ENCODE results near the gene FRAT2. TPM values are rescaled to one million over a fixed set of nuclear protein-coding genes. Genes with fewer than 3 reads are reported as not detected.

FRAT2 gene
- total and polyA plus RNA-seq, 2 of the 13 experiments (the other 11 are each of a cell fraction or from before 2014, with no cell fraction given) = 7.2 to 14.1 TPM

GRCh38 chr10:97336942-97337831 is 2.7 kb upstream of the FRAT2 start:
- FAIRE-seq (no peak), ATAC-seq (no peak), DNase-seq (ENCODE audit: low spot score) (no peak)
- TF ChIP-seq, protein P1, sequence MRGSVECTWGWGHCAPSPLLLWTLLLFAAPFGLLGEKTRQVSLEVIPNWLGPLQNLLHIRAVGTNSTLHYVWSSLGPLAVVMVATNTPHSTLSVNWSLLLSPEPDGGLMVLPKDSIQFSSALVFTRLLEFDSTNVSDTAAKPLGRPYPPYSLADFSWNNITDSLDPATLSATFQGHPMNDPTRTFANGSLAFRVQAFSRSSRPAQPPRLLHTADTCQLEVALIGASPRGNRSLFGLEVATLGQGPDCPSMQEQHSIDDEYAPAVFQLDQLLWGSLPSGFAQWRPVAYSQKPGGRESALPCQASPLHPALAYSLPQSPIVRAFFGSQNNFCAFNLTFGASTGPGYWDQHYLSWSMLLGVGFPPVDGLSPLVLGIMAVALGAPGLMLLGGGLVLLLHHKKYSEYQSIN (CRISPR knock-in tag; IDR thresholded peaks at IDR 0.05; ENCODE audit: borderline replicate concordance) = no peak
- no peak for TF ChIP-seq FOXP1 (IDR thresholded peaks at IDR 0.05)
- 0 out of 2 replicates have a peak, but pooled peaks have one; percentile 14 for TF ChIP-seq FOXP1 (CRISPR knock-in tag; IDR thresholded peaks at IDR 0.05)
- BruUV-seq (replicated peaks) = no TSS peak
- intact Hi-C loops (cut with micrococcal nuclease; ENCODE audit: unreplicated experiment) (no loop called here), in situ Hi-C loops (cut with HindIII; ENCODE audit: extremely low pct_ligation_motif_present, low pct_unique_long_range_greater_than_20kb) (no loop called here)
- no peak overlapping the region for H2AFZ ChIP-seq (ENCODE audit: low read length)
- no peaks in the 10 kb centered on the region for H4K20me1 ChIP-seq (ENCODE audit: insufficient read depth, low read length)
- H3K4me3 ChIP-seq (replicated peaks in 1 of 3; ENCODE audit: insufficient read depth in 1 of 3, low read depth in 2 of 3, low read length in 3 of 3) = no peak overlapping the region
- no peaks in the 10 kb centered on the region for H3K36me3 ChIP-seq (replicated peaks in 1 of 2; ENCODE audit: control insufficient read depth in 1 of 2, insufficient read depth in 2 of 2, low read length in 2 of 2)
- no peak overlapping the region for H3K27ac ChIP-seq (ENCODE audit: extremely low read length, insufficient read depth, low read length)
- peaks cover 19% of the 10 kb centered on the region for H3K79me2 ChIP-seq (ENCODE audit: insufficient read depth, low read length)
- H3K27me3 ChIP-seq (ENCODE audit: control insufficient read depth in 1 of 2, insufficient read depth in 2 of 2, low read length in 2 of 2) = no peaks in the 10 kb centered on the region
- H3K9ac ChIP-seq (ENCODE audit: insufficient read depth, low read depth, low read length) = peak overlapping the region; percentile 12
- peak overlapping the region; percentile 13; the same call in 1 of the 2 replicates for H3K4me2 ChIP-seq (ENCODE audit: low read depth, low read length)
- POLR2A ChIA-PET = no interaction called here
- CTCF ChIA-PET (ENCODE audit: low intra/inter-chr PET ratio, low total read pairs) = no interaction called here
- no peaks in the 10 kb centered on the region for H3K9me3 ChIP-seq (ENCODE audit: low read length)
- WGBS (ENCODE audit: low lambda C conversion rate) = 24% methylated on average over 11 of the region's 11 CpGs
- peaks cover 26% of the 10 kb centered on the region for H3K4me1 ChIP-seq (ENCODE audit: insufficient read depth, low read length)

GRCh38 chr10:97336446-97336845 is 1.9 kb upstream of the FRAT2 start:
- in situ Hi-C loops (cut with HindIII; ENCODE audit: extremely low pct_ligation_motif_present, low pct_unique_long_range_greater_than_20kb) = no loop called here
- intact Hi-C loops (cut with micrococcal nuclease; ENCODE audit: unreplicated experiment) = no loop called here
- H3K4me2 ChIP-seq (ENCODE audit: low read depth, low read length) = no peak overlapping the region
- TF ChIP-seq, protein P2, sequence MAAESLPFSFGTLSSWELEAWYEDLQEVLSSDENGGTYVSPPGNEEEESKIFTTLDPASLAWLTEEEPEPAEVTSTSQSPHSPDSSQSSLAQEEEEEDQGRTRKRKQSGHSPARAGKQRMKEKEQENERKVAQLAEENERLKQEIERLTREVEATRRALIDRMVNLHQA (CRISPR knock-in tag; IDR thresholded peaks at IDR 0.05) = no peak
- no peak for TF ChIP-seq DZIP1 (CRISPR knock-in tag; IDR thresholded peaks at IDR 0.05)
- H3K4me1 ChIP-seq (ENCODE audit: insufficient read depth, low read length) = peaks cover 33% of the 10 kb centered on the region
- H3K9ac ChIP-seq (ENCODE audit: insufficient read depth, low read depth, low read length) = no peak overlapping the region; the same call in 1 of the 2 replicates
- H4K20me1 ChIP-seq (ENCODE audit: insufficient read depth, low read length) = no peaks in the 10 kb centered on the region
- TSS peak; percentile 64 for BruUV-seq (replicated peaks)
- 34% methylated on average over 5 of the region's 5 CpGs for WGBS (ENCODE audit: low lambda C conversion rate)
- FAIRE-seq (no peak), ATAC-seq (no peak), DNase-seq (ENCODE audit: low spot score) (no peak)
- H3K9me3 ChIP-seq (ENCODE audit: low read length) = no peaks in the 10 kb centered on the region
- no peak overlapping the region for H3K27ac ChIP-seq (ENCODE audit: extremely low read length, insufficient read depth, low read length)
- H2AFZ ChIP-seq (ENCODE audit: low read length) = no peak overlapping the region
- H3K36me3 ChIP-seq (replicated peaks in 1 of 2; ENCODE audit: control insufficient read depth in 1 of 2, insufficient read depth in 2 of 2, low read length in 2 of 2) = no peaks in the 10 kb centered on the region
- H3K79me2 ChIP-seq (ENCODE audit: insufficient read depth, low read length) = peaks cover 26% of the 10 kb centered on the region
- H3K27me3 ChIP-seq (ENCODE audit: control insufficient read depth in 1 of 2, insufficient read depth in 2 of 2, low read length in 2 of 2) = no peaks in the 10 kb centered on the region
- CTCF ChIA-PET (ENCODE audit: low intra/inter-chr PET ratio, low total read pairs) = no interaction called here
- no peak overlapping the region for H3K4me3 ChIP-seq (replicated peaks in 1 of 3; ENCODE audit: insufficient read depth in 1 of 3, low read depth in 2 of 3, low read length in 3 of 3)
- POLR2A ChIA-PET = no interaction called here
